ENCODE data around the gene GMFB.

- TF ChIP-seq PATZ1 (CRISPR knock-in tag; IDR thresholded peaks at IDR 0.05; ENCODE audit: borderline replicate concordance) (no peak), BACH2 (CRISPR knock-in tag; IDR thresholded peaks at IDR 0.05; ENCODE audit: borderline replicate concordance) (no peak), TSHZ2 (CRISPR knock-in tag; IDR thresholded peaks at IDR 0.05) (no peak), ZC3H10 (CRISPR knock-in tag; IDR thresholded peaks at IDR 0.05) (no peak), ZFP30 (CRISPR knock-in tag; IDR thresholded peaks at IDR 0.05) (no peak)
Measured at GRCh38 chr14:54498579-54498978, 9.8 kb upstream of the GMFB start.

All from SK-N-SH treated with all-trans-retinoic acid at 6 μM for 48 hours (cell line).